ENCODE results near the gene CCDC187. TPM values are rescaled to one million over a fixed set of nuclear protein-coding genes. Genes with fewer than 3 reads are reported as not detected.

The CCDC187 gene
- total RNA-seq, 1 experiment from 2014 or later, result 0.41 TPM

GRCh38 chr9:136211441-136212344, 92.2 kb downstream of the CCDC187 start:
- no peak for DNase-seq (ENCODE audit: low read depth)
- in situ Hi-C loops (cut with HindIII; ENCODE audit: low pct_unique_long_range_greater_than_20kb, low sequenced_read_pairs), result no loop called here

GRCh38 chr9:136211006-136211405, 92.9 kb downstream of the CCDC187 start:
- in situ Hi-C loops (cut with HindIII; ENCODE audit: low pct_unique_long_range_greater_than_20kb, low sequenced_read_pairs), result no loop called here

GRCh38 chr9:136210276-136210675, 93.6 kb downstream of the CCDC187 start:
- in situ Hi-C loops (cut with HindIII; ENCODE audit: low pct_unique_long_range_greater_than_20kb, low sequenced_read_pairs), result no loop called here
- no peak for DNase-seq (ENCODE audit: low read depth)

More at GRCh38 chr9:136211006-136211405, 92.9 kb downstream of the CCDC187 start:
- no peak for DNase-seq (ENCODE audit: low read depth)

- in situ Hi-C loops (cut with HindIII; ENCODE audit: low pct_unique_long_range_greater_than_20kb, low sequenced_read_pairs), result no loop called here
- DNase-seq (ENCODE audit: low read depth), result no peak
Observed at GRCh38 chr9:136209786-136210185, 94.1 kb downstream of the CCDC187 start.

- no peak for DNase-seq (ENCODE audit: low read depth)
- in situ Hi-C loops (cut with HindIII; ENCODE audit: low pct_unique_long_range_greater_than_20kb, low sequenced_read_pairs), result no loop called here
Observed at GRCh38 chr9:136209232-136209631, 94.7 kb downstream of the CCDC187 start.

- in situ Hi-C loops (cut with HindIII; ENCODE audit: low pct_unique_long_range_greater_than_20kb, low sequenced_read_pairs), result no loop called here
- DNase-seq (ENCODE audit: low read depth), result no peak
Observed at GRCh38 chr9:136208675-136209074, 95.2 kb downstream of the CCDC187 start.

- in situ Hi-C loops (cut with HindIII; ENCODE audit: low pct_unique_long_range_greater_than_20kb, low sequenced_read_pairs), result no loop called here
- no peak for DNase-seq (ENCODE audit: low read depth)
Observed at GRCh38 chr9:136207616-136208015, 96.3 kb downstream of the CCDC187 start.

- DNase-seq (ENCODE audit: low read depth), result no peak
- in situ Hi-C loops (cut with HindIII; ENCODE audit: low pct_unique_long_range_greater_than_20kb, low sequenced_read_pairs), result no loop called here
Observed at GRCh38 chr9:136206602-136207275, 97.2 kb downstream of the CCDC187 start.

- in situ Hi-C loops (cut with HindIII; ENCODE audit: low pct_unique_long_range_greater_than_20kb, low sequenced_read_pairs), result no loop called here
- DNase-seq (ENCODE audit: low read depth), result no peak
Observed at GRCh38 chr9:136205707-136205992, 98.2 kb downstream of the CCDC187 start.

- DNase-seq (ENCODE audit: low read depth), result peak; percentile 28
- in situ Hi-C loops (cut with HindIII; ENCODE audit: low pct_unique_long_range_greater_than_20kb, low sequenced_read_pairs), result no loop called here
Observed at GRCh38 chr9:136204838-136205706, 98.8 kb downstream of the CCDC187 start, which contains the start of gene LHX3. TSS of gene LHX3 (minus strand) at chr9:136205128. CDS start at chr9:136205012, 116 bp downstream.

GRCh38 chr9:136204145-136204805, 99.6 kb downstream of the CCDC187 start:
- in situ Hi-C loops (cut with HindIII; ENCODE audit: low pct_unique_long_range_greater_than_20kb, low sequenced_read_pairs), result no loop called here
- DNase-seq (ENCODE audit: low read depth), result no peak

GRCh38 chr9:136203408-136204144, 100.3 kb downstream of the CCDC187 start:
- no peak for DNase-seq (ENCODE audit: low read depth)
- in situ Hi-C loops (cut with HindIII; ENCODE audit: low pct_unique_long_range_greater_than_20kb, low sequenced_read_pairs), result no loop called here

GRCh38 chr9:136202454-136203407, 101.2 kb downstream of the CCDC187 start:
- in situ Hi-C loops (cut with HindIII; ENCODE audit: low pct_unique_long_range_greater_than_20kb, low sequenced_read_pairs), result no loop called here

GRCh38 chr9:136201609-136202453, 102.1 kb downstream of the CCDC187 start:
- no peak for DNase-seq (ENCODE audit: low read depth)
- in situ Hi-C loops (cut with HindIII; ENCODE audit: low pct_unique_long_range_greater_than_20kb, low sequenced_read_pairs), result no loop called here

More at GRCh38 chr9:136202454-136203407, 101.2 kb downstream of the CCDC187 start:
- DNase-seq (ENCODE audit: low read depth), result no peak

GRCh38 chr9:136201174-136201573, 102.7 kb downstream of the CCDC187 start:
- DNase-seq (ENCODE audit: low read depth), result no peak
- in situ Hi-C loops (cut with HindIII; ENCODE audit: low pct_unique_long_range_greater_than_20kb, low sequenced_read_pairs), result no loop called here

- in situ Hi-C loops (cut with HindIII; ENCODE audit: low pct_unique_long_range_greater_than_20kb, low sequenced_read_pairs), result no loop called here
- DNase-seq (ENCODE audit: low read depth), result no peak
Observed at GRCh38 chr9:136200424-136200823, 103.5 kb downstream of the CCDC187 start.

Measured in Caki2 (cell line).